ENCODE measurements around the gene HOXA3.

The HOXA3 gene

DNA sequence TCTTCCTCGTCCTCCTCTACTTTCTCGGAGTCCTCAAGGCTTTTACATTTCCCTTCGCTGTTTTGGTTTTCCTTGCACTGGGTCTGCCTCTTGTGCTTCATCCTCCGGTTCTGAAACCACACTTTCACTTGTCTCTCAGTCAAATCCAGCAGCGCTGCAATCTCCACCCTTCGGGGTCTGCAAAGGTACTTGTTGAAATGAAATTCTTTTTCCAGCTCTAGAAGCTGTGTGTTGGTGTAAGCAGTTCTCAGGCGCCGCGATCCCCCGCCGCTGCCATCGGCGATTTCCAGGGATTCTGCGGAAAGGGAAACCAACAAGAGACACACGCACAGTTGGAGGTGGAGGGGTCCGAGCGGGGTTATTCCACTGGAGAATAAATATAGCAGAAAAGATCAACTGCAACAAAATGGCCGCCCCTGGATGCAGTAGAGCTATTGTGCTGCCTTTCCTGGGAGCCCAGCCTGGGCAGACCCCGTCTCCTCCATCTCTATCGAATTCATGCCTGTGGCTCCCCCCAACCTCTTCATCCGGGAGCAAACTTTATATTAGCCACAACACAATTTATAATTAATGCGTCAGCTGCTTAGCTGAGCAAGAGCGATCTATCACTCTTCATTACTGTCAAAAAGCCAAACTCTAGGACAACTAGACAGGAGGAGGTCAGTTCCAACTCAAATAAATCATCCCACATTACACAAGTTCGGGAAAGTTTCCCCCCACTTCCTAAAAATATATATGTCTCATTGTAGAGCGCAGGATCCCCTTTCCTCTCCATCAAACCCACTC lies 51.0 kb downstream of the HOXA3 start:
- no peak for DNase-seq

DNA sequence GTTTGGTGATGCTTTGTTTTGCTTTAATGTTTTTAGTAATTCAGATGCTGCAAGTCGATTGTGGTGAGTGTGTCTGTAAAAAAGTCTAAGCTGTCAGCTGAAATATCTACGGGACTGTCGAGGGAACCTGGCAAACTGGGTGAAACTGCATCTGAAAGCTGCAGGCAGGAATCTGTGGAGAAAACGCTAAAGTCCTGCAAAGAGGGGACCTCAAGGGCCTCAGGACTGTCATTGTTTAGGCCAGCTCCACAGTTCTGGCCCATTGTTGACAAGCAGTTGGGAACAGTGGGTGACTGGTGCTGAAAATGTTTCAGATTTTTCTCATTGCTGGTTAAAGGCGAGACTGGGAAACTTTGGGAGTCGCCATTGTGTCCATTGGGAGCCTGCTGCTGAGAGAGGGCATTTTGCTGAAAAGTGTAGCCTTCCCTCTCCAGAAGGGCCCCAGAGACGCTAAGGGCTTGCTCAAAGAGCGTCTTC lies 51.7 kb downstream of the HOXA3 start:
- DNase-seq, result no peak

DNA sequence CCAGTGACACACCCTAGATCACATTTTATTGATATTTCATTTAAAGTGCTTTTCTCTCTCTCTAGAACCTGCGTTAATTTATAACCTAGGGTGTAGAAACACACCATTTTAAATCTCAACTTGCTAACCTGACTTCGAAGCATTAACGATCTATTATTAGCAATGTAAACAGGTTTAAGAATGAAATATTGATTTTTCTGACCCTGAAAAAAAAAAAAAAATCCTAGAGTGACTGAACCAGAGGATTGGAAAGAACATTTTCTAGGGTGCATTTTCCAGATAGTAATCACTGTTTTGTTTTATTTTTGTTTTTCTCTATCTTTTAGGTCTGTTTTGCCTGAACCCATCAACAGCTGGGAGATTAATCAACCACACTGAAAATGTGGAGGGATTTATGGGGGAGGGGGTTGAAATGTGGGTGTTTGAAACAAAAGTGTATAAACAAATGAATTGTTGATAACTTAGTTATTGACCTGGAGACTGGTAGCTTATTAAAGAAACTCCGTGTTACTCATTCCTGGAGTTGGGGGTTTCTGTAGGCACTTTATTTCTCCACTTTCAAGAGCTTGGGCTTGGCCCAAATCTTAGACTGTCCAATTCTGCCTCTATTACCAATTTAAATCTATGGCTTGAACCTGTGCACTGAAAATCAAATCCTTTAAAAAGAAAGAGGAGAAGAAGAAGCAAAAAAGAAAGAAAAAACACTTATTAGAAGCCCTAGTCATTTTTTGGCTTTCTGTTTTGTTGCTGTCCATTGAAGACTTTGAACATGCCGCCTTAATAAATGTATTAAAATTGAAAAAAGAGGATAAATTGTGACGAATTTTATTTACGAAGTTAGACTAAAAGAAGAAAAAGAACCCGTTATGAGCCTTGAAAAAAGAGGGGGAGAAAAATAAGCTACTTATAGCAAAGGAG lies 52.7 kb downstream of the HOXA3 start:
- no peak for DNase-seq

DNA sequence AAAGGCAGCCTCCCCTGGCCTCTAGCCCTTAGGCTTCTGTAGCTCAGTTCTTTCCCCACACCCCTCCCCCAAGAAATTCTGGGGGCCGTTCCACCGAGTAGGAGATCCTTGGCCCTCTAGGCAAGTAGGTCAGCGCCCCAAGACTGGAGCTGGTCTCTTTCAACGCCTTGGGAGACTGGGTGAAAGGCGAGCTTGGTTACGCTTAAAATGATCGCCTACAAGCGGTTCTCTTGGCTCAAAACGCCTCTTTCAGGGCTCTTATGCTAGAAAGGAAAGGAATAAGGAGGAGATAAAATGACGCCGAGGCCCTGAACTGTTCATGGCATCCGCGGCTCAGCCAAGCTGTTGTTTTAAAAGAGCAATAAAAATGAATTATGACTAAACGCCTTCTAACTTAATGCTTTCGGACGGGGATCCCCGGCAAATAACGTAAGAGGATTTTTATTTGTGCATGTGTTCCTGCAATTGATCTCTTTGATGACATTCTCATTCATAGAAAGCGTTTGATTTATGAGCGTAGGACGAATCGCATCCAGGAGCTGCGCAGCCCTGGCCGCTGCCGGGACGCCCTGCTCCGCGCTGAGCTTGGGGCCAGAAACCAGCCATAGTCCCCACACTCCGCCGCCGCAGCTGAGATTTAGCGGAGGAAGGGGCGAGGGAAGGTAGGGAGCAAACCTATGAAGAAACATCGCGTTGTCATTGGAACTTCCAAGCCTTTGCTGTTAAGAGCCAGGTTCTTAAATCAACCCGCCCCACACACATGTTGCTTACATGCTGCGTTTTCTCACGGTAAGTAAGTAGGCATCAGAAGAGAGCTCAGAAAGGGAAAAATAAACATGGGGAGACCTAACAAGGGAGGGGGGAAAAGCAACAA lies 53.6 kb downstream of the HOXA3 start:
- no peak for DNase-seq

DNA sequence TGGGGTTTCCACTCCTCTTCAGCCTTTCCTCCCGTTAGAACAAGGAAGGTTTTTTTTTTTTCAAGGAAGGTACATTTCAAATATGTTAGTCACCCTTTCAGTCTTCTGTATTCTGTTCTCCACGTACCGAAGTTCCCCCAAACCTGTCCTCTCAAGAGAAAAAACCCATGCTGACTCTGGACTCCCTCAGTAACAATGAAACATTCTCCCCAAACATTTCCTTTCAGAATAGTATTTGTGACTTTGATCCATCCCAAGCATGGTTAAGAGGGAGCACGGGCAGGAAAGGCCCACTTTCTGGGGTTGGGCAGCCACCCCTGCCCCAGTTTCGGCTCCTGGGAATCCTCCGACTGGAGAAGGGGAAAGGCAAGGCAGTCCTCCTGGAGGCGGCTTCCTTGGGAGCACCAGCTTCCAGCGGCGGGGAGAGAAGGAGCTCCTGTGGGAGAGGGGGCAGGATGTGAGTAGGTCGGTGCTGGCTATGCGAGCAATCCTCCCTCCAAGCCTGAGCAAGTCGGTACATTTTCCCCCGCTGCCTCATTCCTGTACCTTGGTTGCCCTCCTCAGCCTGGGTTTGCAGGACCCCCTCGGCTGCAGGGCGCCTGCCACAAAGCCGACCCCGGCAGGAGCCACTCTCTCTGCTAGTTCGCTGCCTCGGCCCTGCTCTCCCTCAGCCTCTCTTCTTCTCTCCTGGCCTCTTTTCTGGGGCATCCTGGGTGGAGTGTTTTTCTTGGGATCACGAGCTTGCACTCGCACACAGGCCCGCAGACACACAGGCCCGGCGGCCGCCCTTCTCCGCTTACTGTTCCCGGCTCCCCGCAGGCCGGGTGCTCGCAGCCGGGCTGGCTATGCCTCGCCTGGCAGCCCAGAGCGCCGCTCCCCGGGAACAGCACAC lies 54.5 kb downstream of the HOXA3 start:
- no peak for DNase-seq

DNA sequence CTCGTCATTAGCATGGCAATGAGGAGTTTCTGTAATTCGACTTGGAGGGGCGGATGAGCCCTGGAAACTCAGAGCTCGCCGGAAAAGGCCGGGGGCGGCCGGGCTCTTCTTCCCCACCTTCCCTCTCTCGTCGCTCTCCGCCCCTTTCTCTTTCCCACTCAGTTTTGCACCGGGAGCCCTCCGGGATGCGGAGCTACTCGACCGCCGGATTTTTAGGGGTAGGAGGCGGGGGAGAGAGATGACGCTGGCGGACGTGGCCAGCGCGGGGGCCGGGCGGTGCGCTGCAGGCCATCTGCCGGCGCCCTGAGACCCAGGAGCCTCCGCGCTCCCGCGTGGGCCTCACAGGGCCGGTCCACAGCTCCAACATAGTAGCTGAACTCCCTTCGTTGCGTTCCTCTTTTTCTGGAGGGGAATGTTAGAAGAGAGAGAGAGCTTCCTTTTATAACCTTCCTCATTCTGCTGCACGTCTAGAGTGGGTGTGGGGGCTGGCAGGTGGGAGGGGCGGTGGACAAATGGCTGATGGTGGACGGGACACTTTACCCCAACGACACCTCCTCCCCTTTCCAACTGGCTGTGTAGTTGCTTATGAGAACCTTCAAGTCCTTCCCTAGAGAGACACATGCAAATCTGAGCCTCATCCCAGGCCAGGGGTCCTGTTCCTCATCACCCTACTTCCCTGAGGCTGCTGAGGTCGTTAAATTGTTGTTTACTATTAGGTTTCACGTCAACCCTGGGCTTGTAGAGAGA lies 55.4 kb downstream of the HOXA3 start:
- no peak for DNase-seq

DNA sequence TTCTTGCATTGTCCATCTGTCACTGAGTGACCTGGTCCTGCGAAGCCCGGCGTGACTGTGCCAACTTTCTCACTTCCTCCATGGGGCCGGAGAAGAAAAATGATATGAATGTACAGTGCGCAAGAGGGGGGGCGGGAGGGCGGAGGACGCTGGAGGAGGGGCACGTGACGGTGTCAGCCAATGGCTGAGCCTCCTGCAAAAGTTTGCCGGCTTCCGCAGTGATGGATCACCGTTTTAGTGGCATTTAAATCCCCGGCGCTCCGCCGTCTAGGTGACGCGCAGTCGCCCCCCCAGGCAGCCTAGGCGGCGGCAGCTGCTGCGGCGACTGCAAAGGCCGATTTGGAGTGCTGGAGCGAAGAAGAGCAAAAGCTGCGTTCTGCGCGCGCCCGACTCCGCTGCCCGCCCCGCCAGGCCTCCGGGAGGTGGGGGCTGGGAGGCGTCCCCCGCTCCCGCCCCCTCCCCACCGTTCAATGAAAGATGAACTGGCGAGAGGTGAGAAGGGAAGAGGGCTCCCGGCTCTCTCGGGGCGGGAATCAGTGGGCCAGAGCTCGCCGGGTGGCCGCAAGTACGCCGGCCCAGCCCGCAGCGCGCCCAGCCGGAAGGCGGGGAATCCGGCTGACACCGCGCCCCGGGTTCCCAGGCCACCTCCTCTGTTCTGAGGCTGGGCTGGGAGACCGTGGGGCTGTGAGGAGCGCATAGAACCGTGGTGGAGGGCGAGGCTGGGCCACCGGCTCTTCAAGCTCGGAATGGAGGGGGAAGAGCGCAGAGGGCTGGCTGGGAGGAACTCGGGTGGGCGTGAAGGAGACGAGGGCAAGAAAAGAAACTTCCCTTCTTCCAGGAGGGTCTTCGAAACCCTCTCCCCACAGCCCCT lies 56.3 kb downstream of the HOXA3 start, which contains the start of gene HOXA1:
TSS of gene HOXA1 (minus strand) at position 104 of the 871 bp plus-strand sequence. CDS start at position 16, 88 bp downstream.
- DNase-seq, result peak; percentile 66

DNA sequence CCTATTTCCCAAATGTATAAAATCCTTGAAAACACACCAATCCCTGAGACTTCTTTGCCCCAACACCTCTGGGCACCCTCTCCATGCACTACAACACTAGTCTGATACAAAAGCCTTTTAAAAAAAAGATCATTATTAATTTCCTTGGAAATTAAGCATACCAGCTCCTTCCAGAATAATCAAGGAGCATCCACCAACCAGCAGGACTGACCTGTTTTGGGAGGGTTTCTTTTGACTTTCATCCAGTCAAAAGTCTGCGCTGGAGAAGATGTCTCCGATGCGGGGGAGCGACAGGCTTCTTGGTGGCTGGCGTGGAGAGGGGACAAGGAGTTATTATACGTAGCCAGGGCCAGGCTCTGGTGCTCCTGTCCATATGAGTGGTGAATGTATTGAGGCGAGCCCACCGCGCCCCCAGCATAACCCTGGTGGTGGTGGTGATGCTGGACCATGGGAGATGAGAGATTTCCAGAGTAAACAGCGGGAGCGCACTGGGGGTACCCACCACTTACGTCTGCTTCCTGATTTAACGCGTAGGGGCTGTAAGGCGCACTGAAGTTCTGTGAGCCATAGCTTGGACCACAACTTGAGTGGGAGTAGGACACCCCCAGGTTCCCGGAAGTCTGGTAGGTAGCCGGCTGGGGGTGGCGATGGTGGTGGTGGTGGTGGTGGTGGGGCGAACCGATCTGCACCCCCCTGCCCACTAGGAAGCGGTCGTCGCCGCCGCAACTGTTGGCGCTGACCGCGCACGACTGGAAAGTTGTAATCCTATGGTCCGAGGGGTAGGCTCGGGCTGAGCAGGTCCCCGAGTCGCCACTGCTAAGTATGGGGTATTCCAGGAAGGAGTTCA lies 57.1 kb downstream of the HOXA3 start:
- no peak for DNase-seq

DNA sequence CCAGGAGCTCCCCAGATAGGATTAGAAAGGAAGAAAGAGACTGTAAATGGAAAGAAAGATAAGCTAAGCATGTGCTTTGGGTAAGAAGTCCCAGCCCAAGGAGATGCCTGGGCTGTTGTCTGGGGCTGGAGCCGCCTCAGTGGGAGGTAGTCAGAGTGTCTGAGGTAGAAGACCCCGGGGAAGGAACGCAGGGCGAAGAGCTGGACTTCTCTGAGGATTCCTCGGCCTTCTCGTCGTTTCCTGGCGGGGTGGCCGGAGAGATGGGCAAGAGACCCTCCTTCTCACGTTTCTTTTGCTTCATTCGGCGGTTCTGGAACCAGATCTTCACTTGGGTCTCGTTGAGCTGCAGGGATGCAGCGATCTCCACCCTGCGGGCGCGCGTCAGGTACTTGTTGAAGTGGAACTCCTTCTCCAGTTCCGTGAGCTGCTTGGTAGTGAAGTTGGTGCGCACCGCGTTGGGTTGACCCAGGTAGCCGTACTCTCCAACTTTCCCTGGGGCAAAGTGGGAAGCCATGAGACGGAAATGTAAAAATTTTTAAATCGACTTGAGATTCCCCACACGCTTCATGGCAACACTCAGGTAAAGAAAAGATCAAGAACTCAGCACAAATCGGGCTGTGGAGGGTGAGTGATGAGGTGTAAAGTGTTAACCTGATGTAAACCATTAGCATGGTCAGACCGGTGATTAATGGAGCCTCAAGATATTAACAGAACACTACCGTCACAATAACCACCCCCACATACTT lies 57.9 kb downstream of the HOXA3 start:
- no peak for DNase-seq

DNA sequence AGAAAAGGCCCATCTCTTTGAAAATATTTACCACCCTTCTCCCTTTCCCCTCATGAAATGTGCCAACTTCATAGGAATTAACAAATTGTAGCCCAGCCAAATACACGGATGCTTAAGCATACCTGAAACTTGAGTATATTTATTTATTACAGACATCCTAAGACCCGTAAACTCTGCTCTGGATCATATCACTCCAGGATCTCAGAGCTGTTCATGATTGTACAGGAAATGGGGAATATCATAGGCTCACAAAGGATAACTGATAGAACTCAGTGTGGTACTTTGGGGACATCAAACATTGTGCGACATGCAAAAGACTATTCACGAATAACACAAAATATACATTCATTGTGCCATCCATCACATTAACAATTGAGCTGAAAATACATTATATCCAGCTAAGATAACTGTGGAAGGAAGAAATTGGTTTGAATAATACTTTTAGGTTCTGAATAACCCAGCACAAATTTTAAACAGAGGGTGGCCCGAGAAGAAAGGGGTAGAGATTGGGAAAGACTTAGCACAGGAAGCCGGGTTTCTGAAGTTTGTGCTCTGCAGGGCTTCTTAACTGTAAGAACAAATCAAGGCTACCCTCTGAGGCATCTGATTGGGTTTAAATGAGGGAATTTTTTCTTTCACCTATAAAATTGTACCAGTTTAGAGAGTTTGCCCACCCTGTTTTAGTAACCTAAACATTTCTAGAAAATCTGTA lies 59.0 kb downstream of the HOXA3 start:
- DNase-seq, result no peak

DNA sequence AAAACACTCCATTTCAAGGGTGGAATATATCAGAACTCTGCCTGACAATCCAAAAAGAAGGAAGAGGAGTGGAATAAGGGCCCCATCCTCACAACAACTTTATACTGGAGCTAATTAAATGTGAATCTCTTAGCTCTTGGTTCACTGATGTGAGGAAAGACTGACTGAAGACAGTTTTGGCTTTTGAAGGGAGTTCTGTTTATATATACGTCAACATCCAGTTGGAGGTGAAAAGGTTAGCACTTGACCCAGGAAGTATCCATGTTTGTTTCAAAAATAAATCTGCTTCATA lies 59.6 kb downstream of the HOXA3 start:
- no peak for DNase-seq

DNA sequence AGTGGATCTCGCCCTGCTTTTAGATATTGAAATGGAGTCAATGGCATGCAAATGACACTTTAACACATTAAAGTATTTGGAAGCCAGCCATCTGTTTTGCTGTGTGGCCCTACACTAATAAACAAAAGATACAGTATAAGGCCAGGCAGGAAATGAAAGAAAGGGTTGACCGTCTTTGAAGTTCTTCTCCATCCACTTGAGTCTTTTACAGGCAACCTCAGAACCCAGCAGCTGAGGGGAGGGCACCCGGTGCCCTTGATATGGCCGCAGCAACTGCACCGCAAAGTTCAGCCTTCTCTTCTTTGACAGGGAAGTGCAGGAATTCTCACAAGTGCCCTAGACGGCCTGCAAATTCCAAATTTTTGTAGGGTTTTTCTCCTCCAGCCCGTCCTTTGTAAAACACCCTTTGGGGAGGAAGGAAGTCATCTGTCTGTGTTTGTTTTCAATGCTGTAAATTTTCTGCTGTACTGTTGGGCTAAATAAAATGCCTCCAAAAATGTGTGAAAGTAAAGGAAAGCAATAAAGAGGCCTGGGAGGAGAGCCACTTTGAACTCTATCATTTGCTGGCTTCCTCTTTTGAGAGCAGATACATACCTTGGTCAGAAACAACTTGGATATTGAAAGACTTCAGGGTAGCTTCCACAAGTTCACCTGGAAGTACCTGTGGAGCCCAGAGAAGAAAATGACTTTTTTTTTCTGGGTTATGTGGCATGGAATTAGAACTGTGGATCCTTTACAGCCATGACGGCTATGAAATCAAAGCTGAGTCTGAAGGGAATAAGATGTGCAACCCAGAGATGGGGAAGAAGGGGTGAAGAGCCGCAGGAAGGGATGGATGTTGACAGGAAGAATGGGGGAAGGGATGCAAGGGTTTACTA lies 60.2 kb downstream of the HOXA3 start:
- DNase-seq, result no peak

DNA sequence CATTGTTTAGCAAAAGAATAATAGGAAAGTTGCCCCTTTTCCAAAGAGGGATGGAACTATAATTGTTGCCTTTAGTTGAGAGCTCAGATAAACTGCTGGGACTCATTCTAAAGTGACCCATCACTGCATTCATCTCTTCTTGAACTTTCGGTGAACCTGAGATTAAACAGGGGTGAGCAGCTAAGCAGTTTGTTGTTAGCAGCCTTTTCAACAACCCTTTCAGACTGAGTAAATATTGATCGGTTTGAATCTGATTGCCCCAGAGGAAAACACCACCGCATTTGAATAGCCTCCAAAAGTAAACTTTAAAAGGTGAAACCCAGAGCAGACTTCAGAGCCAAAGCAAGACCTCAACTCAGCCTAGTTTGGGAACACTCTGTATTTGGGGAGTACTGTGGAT lies 61.3 kb downstream of the HOXA3 start:
- DNase-seq, result no peak

DNA sequence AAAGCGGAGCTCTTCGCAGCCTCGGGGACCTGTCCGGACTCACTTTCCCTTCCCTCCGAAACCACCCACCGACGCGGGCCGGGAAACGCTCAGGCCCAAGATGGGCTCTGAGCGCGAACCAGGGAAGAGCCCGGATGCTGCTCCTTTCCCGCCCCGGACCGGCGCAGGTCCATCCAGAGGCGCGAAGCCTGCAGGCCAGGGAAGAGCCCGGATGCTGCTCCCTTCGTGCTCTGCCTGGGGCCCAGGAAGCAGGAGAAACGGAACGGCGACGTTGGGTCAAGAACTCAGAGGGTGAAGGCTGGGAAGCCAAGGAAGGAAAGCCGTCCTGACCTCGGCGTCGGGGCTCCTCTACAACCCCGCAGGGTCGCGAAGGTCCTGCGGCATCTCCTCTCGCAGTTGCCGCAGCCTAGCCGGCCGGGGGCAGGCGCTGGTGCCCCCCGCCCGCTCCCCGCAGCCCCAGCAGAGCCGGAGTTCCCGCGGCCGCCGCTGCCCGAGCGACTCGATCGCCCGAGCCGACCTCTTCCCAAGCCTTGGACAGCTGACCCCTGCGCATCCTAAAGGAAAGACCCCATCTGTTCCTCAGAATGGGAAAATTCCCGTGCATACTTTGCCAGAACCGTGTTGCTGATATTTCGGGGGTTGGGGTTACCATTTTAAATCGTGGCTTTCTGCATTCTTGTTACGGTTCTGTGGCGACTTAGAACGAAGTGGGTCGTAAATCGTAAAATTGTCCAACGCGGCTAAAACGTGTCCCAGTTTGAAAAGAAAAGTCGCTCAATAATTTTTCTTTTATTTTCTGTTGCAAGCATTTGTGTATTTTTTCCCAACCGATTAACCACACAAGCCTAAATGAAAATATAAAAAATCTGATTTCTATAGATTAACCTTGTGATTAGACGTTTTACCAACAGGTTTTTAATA lies 64.1 kb downstream of the HOXA3 start:
- DNase-seq, result no peak

DNA sequence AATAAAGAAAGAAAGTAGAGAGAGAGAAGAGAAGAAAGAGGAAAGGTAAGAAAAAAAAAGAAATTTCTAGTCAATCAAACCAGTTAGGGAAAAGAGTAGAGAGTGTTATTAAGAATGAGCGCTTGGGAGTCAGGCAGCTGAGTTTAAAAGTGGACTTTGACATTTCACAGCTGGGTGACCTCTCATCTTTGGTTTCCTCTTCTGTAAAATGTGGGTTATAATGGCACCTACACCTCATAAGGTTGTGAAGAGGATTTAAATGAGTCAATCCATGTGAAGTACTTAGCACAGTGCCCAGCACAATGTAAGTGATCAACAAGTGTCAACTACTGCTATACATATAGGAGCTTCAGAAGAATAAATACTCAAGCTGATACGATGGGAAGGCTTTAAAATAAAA lies 68.7 kb downstream of the HOXA3 start:
- no peak for DNase-seq
